GM18873 (cell line): ENCODE results near the gene JPT2.
"Not testable (repeated sequence)": the region's sequence is repeated elsewhere in the genome, so short reads cannot be mapped to it uniquely, and the experiment has no call there.

Experiments used
- ATAC-seq: cut with Tn5 transposase; IDR thresholded peaks from one replicate; pipeline ENCODE4 v1.9.1; 2021; ENCODE audit warnings: mild to moderate bottlenecking, moderate library complexity, moderate number of reproducible peaks; ENCODE audit not compliant: unreplicated experiment, low FRiP score

Gene JPT2

GRCh38 chr16:1727651-1728624, 49.9 kb downstream of the JPT2 start:
- no peak for ATAC-seq

- no peak for ATAC-seq
These were observed 50.9 kb downstream of the JPT2 start for GRCh38 chr16:1729026-1729425.

GRCh38 chr16:1729445-1729844, 51.4 kb downstream of the JPT2 start:
- ATAC-seq, result no peak

- ATAC-seq, result no peak
These were observed 53.0 kb downstream of the JPT2 start for GRCh38 chr16:1731073-1731472.

- ATAC-seq, result no peak
These were observed 53.5 kb downstream of the JPT2 start for GRCh38 chr16:1731603-1732002.

GRCh38 chr16:1732071-1732470, 54.0 kb downstream of the JPT2 start:
- ATAC-seq, result no peak

GRCh38 chr16:1732551-1732987, 54.5 kb downstream of the JPT2 start:
- not testable (repeated sequence) for ATAC-seq

- ATAC-seq, result no peak
These were observed 56.0 kb downstream of the JPT2 start for GRCh38 chr16:1734123-1734522.

GRCh38 chr16:1734816-1735215, 56.7 kb downstream of the JPT2 start:
- no peak for ATAC-seq

GRCh38 chr16:1740234-1740633, 62.2 kb downstream of the JPT2 start:
- ATAC-seq, result no peak

- no peak for ATAC-seq
These were observed 62.9 kb downstream of the JPT2 start for GRCh38 chr16:1740781-1741490.

- ATAC-seq, result no peak
These were observed 63.6 kb downstream of the JPT2 start for GRCh38 chr16:1741553-1742165.

- ATAC-seq, result no peak
These were observed 65.6 kb downstream of the JPT2 start for GRCh38 chr16:1743376-1744337.

- no peak for ATAC-seq
These were observed 66.3 kb downstream of the JPT2 start for GRCh38 chr16:1744338-1744840.

GRCh38 chr16:1745181-1745899, 67.3 kb downstream of the JPT2 start:
- ATAC-seq, result no peak

- ATAC-seq, result no peak
These were observed 68.0 kb downstream of the JPT2 start for GRCh38 chr16:1745900-1746692.

- no peak for ATAC-seq
These were observed 68.7 kb downstream of the JPT2 start for GRCh38 chr16:1746693-1747195.

- ATAC-seq, result no peak
These were observed 69.9 kb downstream of the JPT2 start for GRCh38 chr16:1747934-1748333.
